ENCODE measurements around the gene ACTC1.

- no peak for TF ChIP-seq CTCF (IDR thresholded peaks at IDR 0.05)
- no peak for TF ChIP-seq POLR2A (IDR thresholded peaks at IDR 0.05)
- TF ChIP-seq EP300 (IDR thresholded peaks at IDR 0.05): no peak
Measured at GRCh38 chr15:34786206-34786605, 9.1 kb downstream of the ACTC1 start.

All from ovary (tissue), 3 donors.